Measurements from ENCODE around the gene CYP4F3.
"Not testable (repeated sequence)": the region's sequence is repeated elsewhere in the genome, so short reads cannot be mapped to it uniquely, and the experiment has no call there.

CYP4F3 gene, protein sequence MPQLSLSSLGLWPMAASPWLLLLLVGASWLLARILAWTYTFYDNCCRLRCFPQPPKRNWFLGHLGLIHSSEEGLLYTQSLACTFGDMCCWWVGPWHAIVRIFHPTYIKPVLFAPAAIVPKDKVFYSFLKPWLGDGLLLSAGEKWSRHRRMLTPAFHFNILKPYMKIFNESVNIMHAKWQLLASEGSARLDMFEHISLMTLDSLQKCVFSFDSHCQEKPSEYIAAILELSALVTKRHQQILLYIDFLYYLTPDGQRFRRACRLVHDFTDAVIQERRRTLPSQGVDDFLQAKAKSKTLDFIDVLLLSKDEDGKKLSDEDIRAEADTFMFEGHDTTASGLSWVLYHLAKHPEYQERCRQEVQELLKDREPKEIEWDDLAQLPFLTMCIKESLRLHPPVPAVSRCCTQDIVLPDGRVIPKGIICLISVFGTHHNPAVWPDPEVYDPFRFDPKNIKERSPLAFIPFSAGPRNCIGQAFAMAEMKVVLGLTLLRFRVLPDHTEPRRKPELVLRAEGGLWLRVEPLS

DNA sequence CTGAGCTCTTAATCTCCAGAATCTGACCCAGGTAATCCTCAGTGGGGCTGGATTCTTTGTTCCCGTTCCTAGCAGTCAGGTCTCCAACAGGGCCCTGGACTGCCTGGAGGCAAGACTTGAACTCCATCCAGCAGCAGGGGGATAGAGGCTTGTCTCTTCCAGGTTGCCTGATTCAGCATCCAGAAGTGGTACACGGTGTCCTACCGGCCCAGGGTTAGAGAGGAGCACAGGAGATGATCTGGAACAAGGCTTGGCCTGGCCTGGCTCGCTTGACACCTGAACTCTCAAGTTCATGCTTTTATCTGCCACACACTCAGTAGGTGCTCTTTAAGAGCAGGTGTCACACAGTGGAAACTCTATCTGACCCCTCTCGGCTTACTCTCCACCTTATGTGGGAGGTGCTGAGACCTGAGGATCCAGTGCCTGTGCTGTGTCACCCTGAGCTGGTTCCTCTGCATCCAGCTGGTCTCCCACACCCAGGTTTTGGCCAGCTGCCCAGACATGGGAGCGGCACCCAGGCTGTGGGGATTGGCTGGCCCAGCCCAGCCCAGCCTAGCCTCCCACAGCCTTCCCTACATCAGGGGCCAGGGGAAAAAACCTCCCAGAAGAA is at the start of gene CYP4F3:
Gene CYP4F3, plus strand, starts transcription at position 604 of the 610 bp plus-strand sequence. CDS start 519 bp downstream, outside the sequence.
- DNase-seq: no peak

DNA sequence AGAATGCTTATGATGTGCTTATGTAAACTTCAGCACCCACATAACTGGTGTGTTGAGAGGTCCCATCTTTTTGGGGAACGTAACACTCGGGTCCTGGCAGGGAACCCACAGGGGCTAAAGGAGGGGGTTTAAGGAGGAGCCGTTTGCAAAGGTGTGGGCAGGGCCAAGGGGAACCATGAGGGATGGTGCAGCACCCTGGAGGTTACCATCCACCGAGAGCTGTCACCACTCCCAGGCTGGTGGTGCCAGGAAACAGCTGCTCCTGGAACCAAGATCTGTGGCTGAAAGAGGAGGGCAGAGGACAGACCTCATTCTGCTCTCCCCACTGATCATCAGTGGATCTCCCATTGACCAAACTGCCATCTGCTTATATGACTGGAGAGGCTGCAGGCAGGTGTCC is 48.9 kb upstream of the CYP4F3 start:
- DNase-seq: no peak

DNA sequence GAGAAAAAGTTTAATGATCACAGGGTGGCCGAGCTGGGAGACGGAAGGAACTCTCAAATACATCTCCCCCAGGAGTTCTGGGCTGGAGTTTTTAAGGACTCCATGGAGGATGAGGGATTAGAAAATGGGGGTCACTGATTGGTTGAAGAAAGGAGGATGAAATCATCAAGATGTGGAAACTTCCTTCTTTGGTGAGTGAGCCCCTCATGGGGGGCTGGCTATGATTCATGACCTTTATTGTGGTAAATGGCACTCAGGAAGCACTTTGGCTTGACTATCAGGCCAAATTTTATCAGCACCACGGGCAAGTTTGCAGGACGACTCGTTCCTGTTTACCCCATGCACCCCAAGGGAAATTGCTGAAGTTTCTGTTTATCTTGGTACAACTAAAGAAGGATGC is 48.2 kb upstream of the CYP4F3 start:
- not testable (repeated sequence) for DNase-seq

DNA sequence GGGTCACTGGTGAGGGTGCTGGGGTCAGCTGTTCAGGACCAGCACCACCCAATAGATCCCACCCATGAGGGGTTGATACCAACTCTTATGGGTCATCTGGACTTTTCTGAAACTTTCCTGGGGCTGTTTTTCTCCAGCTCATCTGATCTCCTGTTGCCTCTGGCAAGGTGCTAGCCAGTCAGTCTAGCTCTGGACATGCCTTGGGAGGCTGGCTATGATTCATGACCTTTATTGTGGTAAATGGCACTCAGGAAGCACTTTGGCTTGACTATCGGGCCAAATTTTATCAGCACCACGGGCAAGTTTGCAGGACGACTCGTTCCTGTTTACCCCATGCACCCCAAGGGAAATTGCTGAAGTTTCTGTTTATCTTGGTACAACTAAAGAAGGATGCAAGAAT is 46.9 kb upstream of the CYP4F3 start:
- not testable (repeated sequence) for DNase-seq

DNA sequence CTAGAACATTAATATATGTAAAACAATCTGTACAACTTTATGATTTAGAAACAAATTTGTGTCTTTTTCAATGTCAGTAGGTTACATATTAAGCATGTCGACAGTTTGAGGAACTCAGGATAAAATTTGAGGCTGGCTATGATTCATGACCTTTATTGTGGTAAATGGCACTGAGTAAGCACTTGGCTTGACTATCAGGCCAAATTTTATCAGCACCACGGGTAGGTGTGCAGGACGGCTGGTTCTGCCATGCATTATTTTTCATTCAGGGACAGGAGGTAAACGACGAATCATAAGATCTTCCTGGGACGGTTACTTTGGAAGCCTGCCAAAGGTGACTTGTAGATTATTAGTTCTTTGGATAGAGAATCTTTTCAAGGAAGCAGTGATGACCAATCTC is 45.6 kb upstream of the CYP4F3 start:
- no peak for DNase-seq

DNA sequence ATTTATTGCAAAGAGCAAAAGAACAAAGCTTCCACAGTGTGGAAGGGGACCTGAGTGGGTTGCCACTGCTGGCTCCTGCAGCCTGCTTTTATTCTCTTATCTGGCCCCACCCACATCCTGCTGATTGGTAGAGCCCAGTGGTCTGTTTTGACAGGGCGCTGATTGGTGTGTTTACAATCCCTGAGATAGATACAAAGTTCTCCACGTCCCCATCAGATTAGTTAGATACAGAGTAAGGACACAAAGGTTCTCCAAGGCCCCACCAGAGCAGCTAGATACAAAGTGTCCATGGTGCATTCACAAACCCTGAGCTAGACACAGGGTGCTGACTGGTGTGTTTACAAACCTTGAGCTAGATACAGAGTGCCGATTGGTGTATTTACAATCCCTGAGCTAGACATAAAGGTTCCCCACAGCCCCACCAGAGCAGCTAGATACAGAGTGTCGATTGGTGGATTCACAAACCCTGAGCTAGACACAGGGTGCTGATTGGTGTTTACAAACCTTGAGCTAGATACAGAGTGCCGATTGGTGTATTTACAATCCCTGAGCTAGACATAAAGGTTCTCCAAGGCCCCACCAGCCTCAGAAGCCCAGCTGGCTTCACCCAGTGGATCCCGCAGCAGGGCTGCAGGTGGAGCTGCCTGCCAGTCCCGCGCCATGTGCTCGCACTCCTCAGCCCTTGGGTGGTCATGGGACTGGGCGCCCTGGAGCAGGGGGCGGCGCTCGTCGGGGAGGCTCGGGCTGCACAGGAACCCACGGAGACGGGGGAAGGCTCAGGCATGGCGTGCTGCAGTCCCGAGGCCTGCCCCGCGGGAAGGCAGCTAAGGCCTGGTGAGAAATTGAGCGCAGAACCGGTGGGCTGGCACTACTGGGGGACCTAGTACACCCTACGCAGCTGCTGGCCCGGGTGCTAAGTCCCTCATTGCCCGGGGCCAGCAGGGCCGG is 32.4 kb upstream of the CYP4F3 start:
- not testable (repeated sequence) for DNase-seq

DNA sequence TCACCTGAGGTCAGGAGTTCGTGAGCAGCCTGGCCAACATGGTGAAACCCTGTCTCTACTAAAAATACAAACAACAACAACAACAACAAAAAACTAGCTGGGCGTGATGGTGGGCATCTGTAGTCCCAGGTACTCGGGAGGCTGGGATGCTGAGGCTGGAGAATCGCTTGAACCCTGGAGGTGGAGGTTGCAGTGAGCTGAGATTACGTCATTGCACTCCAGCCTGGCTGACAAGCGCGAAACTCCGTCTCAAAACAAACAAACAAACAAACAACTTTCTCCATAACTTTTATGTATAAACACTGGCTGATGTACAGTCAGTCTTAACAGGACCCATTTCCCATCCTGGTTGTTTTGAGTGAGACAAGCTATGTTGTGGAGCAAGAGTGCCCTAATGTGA is 31.4 kb upstream of the CYP4F3 start:
- no peak for DNase-seq

DNA sequence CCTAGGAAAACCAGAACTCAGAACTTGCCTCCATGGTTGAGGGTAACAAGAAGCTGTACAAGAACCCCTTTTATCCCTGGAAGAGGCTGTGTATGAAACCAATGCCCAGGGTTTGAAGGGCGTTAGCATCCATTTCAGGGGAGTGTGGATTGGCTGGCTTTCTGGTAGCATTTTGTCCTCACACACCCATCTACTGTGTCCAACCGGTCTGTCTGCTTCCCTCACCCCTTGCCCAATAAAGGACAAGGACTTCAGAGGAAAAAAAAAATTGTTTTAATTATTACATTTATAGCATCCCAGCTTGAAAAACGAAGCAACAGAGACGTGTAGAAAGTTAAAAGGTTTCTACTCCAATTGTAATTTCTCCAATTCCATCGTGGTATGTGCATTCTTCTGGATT is 28.4 kb upstream of the CYP4F3 start:
- DNase-seq: no peak

DNA sequence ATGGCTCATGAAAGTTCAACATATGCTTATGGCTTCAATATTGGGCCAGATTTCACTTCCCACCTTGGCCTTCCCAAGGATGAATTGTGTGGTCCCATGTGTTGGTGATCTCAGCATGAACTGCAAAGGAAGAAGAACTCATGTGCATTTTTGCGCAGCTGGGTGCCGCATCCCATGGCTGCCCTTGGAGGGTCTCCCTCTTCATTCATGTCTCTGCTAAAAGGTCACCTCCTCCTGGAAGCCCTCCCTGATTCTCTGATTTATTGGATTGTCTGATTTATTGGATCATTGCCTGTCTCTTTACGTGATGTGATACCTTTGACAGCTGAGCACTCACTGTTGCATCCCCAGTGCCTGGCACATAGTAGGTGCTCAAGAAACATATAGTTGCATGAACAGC is 27.4 kb upstream of the CYP4F3 start:
- DNase-seq: no peak

DNA sequence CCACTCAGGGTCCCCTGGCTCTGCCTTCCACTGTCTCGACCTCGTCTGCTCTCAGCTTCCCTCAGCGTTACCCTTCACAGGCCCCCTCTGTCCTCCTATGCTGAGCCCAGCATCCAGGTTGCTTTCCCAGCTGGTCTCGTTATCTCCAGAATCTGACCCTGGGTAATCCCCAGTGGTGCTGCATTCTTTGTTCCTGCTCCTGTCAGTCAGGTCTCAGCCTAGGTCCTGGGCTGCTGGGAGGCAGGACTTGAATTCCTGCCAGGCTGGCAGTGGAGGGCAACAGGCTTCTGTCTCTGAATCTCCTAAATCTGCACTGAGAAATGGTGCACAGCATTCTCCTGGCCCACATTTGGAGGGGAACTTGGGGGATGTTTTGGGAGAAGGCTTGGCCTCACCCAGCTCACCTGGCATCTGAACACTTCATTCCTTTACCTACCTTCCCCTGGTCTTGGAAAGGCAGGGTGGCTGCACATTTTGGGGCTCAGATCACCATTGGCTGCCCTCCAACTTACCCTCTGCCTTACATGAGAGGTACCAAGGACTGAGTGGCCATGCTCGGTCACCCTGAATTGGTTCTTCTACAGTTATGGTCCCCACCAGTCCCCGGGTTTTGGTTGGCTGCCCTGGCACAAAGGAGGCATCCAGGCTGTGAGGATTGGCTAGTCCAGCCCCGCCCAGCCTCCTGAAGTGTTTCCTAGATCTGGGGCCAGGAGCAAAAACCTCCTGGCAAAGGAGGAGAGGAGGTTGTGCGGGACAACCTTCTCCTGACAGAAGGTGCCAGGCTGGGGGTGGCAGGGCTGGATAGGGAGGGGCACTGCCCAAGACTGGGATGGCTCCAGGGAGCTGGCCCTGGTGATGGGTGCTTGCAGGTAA is 26.0 kb upstream of the CYP4F3 start, which contains the start of gene CYP4F8:
Gene CYP4F8, plus strand, starts transcription at position 712 of the 873 bp plus-strand sequence. CDS start 399 bp downstream, outside the sequence.
- no peak for DNase-seq

DNA sequence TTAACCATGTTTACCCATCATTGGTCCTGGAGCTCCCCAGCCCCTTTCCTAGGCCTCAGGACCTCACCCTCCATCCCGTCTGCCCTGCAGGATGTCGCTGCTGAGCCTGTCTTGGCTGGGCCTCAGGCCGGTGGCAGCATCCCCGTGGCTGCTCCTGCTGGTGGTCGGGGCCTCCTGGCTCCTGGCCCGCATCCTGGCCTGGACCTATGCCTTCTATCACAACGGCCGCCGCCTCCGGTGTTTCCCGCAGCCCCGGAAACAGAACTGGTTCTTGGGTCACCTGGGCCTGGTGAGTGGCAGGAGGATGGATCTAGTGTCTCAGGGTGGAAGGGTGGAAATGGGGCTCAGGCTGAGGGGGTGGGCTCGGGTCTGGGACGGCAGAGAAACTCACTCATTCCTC is 25.2 kb upstream of the CYP4F3 start:
- no peak for DNase-seq

DNA sequence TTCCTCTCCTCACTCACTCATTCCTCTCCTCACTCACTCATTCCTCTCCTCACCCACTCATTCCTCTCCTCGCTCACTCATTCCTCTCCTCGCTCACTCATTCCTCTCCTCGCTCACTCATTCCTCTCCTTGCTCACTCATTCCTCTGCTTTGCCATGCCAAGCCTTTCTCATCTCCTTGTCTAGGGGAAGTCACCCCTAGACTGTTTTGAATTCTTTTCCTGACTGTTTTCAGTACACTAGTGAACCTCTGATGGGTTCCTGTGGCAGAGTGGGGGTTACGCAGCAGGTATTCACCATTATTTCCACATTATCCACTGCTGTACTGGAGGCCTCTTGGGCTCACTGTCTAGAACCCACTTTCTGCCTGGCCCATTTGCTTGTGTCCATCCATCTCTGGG is 24.5 kb upstream of the CYP4F3 start:
- DNase-seq: no peak

DNA sequence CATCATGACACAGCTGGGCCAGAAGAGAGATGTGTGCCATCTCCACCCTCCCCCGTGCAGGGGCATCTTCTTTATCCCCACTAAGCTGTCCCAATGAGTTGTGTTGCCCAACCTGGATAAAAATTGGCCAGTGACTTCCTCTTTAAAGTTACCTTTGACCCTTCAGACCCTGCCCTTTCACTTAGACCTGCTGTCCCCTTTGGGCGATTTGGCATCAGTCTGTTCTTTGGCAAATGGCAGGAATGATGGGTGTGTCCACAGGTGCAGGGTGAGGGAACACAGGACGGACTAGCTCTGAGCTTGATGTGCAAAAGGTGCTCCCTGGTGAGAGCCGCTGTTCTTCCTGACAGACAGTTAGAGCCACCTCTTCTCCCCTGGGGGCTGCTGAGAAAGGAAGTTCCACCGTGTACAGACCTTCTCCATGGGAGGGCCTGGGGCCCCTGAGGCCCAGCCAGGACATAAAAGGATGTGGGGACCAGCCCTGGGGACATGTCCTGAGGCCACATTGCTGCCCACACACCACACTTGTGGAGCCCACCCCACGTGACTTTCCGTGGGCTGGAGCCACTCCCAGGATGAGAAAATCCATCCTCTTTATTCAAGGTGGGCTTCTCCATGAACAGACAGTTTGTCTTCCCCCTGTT is 23.9 kb upstream of the CYP4F3 start:
- DNase-seq: no peak

DNA sequence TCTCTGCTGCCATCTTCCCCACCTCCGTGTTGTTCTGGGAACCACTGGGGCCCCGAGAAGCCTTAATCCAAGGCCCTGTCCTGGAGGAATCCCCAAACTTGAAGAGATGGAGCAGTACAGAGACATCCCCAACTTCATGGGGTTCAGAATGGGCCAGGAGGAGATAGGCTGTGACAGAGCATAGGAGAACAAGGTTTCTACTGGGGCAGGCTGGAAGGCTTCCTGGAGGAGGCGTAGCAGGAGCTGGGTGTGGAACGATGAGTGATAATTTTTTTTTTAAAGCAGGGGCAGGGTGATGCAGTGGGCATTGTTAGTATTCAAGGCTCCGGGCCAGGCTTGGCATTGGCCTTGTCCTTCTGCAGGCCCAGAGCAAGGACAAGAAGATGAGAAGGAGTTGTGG is 22.4 kb upstream of the CYP4F3 start:
- no peak for DNase-seq

DNA sequence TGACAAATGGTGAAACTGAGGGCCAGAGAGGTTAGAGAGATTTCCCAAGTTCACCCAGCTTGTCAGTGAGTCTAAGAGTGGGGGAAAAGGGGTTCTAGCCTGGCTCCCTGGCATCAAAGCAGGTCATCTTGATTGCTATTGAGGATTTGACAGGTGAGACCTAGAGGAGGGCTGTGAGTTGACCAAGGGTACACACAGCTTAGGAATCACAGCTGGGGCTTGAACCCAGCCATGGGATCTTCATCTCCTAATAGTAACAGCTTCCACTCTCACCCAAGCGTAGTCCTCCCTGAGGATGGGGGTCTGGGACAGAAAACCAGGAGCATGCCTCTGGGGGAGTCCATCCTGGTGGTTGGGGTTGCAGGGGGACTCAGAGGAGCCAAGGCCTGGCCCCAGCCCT is 18.9 kb upstream of the CYP4F3 start:
- DNase-seq: no peak

DNA sequence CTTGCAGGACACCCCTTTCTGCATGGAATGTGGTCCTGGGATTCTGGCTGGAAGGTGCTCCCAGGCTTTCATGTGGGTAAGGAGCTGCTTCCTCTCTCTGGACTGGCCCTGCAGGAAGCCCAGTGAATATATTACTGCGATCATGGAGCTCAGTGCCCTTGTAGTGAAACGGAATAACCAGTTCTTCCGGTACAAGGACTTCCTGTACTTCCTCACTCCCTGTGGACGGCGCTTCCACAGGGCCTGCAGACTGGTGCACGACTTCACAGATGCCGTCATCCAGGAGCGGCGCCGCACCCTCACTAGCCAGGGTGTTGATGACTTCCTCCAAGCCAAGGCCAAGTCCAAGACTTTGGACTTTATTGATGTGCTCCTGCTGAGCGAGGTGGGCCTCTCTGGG is 17.7 kb upstream of the CYP4F3 start:
- DNase-seq: no peak

DNA sequence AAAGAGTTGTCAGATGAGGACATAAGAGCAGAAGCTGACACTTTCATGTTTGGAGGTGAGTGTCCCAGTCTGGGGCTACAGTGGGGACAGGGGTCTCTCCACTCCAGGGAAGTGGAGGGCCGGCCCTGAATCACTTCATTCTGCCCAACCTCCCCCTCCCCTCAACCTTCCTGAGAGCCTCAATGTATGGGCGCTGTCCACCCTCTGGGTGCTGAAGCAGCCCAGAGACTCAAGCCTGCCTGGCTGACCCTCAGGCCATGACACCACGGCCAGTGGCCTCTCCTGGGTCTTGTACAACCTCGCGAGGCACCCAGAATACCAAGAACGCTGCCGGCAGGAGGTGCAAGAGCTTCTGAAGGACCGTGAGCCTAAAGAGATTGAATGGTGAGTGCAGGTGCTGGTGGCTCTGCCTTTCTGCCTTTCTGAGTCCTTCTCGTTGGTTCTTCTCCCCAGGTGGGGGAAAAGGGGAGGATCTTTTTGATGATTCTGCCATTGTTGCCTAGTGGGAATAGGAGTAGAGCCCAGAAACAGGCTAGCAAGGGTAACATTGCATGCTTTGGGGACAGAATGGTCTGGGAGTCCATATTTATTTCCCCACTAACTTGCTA is 16.9 kb upstream of the CYP4F3 start:
- no peak for DNase-seq

DNA sequence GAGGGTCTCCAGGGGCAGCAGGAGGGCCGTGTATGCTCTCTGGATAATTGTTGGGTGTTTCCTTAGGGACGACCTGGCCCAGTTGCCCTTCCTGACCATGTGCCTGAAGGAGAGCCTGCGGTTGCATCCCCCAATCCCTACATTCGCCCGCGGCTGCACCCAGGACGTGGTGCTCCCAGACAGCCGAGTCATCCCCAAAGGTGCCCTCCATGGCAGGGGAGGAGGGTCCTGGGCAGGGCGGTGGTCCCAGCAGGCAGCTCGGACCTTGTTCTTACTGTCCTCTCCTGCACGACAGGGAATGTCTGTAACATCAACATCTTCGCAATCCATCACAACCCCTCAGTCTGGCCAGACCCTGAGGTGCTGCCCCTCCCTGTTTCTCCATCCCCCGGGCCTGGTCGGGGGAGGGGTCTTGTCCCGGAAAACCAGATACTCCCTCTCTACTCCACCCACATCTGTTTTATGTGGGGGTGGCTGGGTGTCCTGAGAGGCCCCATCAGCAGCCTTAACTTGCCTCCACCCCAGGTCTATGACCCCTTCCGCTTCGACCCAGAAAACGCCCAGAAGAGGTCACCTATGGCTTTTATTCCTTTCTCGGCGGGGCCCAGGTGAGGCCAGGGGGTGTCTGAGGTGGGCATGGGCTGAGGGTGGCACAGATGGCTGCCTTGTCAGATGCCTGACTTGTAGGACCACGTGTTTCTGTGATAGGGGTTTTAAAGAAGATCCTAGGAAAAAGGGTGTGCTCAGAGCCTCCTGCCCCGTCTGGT is 12.3 kb upstream of the CYP4F3 start:
- no peak for DNase-seq

DNA sequence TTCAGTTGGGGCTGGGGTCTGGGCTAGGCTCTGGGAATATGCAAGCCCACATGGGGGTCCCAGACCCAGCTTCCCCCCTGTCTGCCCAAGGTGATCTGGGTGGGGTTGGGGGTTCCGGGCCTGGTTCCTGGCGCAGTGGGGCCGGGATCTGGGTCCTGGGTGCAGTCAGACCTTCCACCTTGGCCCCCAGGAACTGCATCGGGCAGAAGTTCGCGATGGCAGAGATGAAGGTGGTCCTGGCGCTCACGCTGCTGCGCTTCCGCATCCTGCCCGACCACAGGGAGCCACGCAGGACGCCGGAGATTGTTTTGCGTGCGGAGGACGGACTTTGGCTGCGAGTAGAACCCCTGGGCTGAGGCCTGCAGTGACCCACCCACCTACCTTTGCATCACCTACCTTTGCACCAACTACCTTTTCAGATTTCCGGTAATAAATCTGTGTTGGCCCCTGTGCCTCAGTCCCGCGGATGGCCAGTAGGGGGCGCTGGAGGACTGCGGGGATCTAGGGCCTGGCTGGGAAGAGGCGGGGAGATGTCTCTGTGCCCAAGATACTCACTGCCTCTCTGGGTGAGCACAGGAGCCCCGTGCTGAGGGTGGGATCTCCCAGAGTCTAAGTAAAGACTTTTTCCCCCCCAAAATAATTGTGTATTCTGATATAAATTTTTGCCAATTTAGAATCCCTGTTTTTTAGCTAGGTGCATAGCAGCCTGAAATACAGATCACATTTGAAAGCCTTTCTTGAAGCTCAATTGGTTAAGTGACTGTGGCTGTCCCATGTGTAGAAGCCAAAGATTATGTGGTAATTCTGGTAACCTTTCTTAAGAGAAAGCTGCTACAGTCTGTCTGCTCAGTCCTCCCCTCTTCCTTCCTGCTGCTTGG is 11.5 kb upstream of the CYP4F3 start:
- peak; percentile 94 for DNase-seq

All from activated gamma-delta T cell treated with Interleukin-2 at 50 U/mL for 16 hours (primary cell).